Activated naive CD8-positive, alpha-beta T cell (primary cell): ENCODE results near the gene LMBRD1.

ENCODE experiments used
- H3K27ac Mint-ChIP-seq: one replicate; pipeline ENCODE4 v1.8.0; 2021; ENCODE audit warnings: mixed read lengths
- H3K27me3 Mint-ChIP-seq: one replicate; pipeline ENCODE4 v1.8.0; 2021; ENCODE audit warnings: mixed read lengths
- H3K36me3 Mint-ChIP-seq: one replicate; pipeline ENCODE4 v1.8.0; 2021; ENCODE audit warnings: mixed read lengths
- H3K4me1 Mint-ChIP-seq: one replicate; pipeline ENCODE4 v1.8.0; 2021; ENCODE audit warnings: low read depth, mixed read lengths
- H3K4me3 Mint-ChIP-seq: one replicate; pipeline ENCODE4 v1.8.0; 2021; ENCODE audit warnings: mild to moderate bottlenecking, mixed read lengths
- H3K9me3 Mint-ChIP-seq: one replicate; pipeline ENCODE4 v1.8.0; 2021; ENCODE audit warnings: low read depth, mixed read lengths

The LMBRD1 gene

DNA sequence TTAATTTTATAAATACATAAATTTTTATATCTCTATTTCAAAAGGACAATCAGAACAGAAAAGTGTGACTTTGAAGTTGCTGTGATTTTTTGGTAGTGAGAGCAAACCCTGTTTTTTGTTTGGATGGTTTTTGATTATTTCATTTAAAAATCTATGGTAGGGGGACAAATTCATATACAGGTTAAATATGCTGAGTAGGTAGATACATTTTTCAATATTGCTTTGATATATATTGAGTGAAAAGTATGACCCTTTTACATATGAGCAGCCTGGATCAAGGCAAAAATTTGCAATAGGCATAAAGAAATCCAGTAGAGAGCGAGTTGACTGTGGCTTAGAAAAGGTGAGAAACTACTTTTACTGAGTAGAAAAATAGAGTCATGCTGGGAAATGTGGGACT is 132.3 kb downstream of the LMBRD1 start:
- H3K4me1 Mint-ChIP-seq = no peaks in the 10 kb centered on the region
- no peak overlapping the region for H3K27ac Mint-ChIP-seq
- H3K4me3 Mint-ChIP-seq = no peak overlapping the region
- H3K9me3 Mint-ChIP-seq = peaks cover 2% of the 10 kb centered on the region
- H3K36me3 Mint-ChIP-seq = no peaks in the 10 kb centered on the region
- peaks cover 6% of the 10 kb centered on the region for H3K27me3 Mint-ChIP-seq

DNA sequence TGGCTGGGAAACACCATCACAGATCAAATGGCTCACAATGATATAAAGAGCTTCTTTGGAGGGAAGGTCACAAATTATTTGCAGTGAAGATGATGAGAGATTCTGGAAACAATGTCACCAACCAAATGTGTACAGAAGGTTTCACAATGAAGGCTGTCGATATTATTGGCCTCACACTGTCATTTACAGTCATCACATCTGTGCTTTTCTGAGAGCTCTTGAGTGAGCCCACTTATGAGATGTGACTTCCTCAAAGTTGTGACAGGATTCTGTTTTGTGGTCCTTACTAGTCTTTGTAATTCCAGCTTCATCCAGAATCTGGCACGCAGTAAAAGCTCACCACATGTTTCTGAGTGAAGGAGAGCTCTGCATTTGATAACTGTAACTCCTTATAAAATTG is 133.6 kb downstream of the LMBRD1 start:
- Mint-ChIP-seq H3K9me3 (peaks cover 15% of the 10 kb centered on the region), H3K27me3 (peaks cover 12% of the 10 kb centered on the region), H3K27ac (no peak overlapping the region), H3K4me3 (no peak overlapping the region), H3K36me3 (no peaks in the 10 kb centered on the region), H3K4me1 (no peaks in the 10 kb centered on the region)

DNA sequence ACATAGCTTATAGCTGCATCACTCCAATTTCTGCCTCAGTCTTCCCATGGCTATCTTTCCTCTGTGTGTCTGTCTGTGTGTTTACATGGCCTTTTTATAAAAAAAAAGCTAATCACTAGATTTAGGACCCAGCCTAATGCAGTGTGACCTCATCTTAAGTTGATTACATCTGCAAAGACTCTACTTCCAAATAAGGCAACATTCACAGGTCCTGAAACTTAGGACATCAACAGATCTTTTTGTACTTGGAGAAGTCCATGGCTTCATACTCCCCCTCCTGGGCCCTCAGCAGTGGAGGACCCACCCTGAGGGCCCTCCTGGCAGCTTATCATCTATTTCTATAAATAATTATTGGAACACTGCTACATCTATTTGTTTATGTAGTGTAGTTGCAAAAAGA is 146.1 kb downstream of the LMBRD1 start:
- H3K36me3 Mint-ChIP-seq = no peaks in the 10 kb centered on the region
- no peak overlapping the region for H3K27ac Mint-ChIP-seq
- H3K27me3 Mint-ChIP-seq = peaks cover 11% of the 10 kb centered on the region
- H3K4me3 Mint-ChIP-seq = no peak overlapping the region
- H3K9me3 Mint-ChIP-seq = no peaks in the 10 kb centered on the region
- H3K4me1 Mint-ChIP-seq = no peaks in the 10 kb centered on the region

GRCh38 chr6:69647726-69648125 is 149.1 kb downstream of the LMBRD1 start:
- H3K4me1 Mint-ChIP-seq = no peaks in the 10 kb centered on the region
- H3K9me3 Mint-ChIP-seq = no peaks in the 10 kb centered on the region

GRCh38 chr6:69643688-69644087 is 153.1 kb downstream of the LMBRD1 start:
- Mint-ChIP-seq H3K9me3 (no peaks in the 10 kb centered on the region), H3K27ac (no peak overlapping the region), H3K4me3 (no peak overlapping the region), H3K36me3 (no peaks in the 10 kb centered on the region), H3K4me1 (no peaks in the 10 kb centered on the region), H3K27me3 (peaks cover 5% of the 10 kb centered on the region)

More at GRCh38 chr6:69647726-69648125, 149.1 kb downstream of the LMBRD1 start:
- no peak overlapping the region for H3K4me3 Mint-ChIP-seq
- no peak overlapping the region for H3K27ac Mint-ChIP-seq
- no peaks in the 10 kb centered on the region for H3K36me3 Mint-ChIP-seq
- H3K27me3 Mint-ChIP-seq = peaks cover 6% of the 10 kb centered on the region

DNA sequence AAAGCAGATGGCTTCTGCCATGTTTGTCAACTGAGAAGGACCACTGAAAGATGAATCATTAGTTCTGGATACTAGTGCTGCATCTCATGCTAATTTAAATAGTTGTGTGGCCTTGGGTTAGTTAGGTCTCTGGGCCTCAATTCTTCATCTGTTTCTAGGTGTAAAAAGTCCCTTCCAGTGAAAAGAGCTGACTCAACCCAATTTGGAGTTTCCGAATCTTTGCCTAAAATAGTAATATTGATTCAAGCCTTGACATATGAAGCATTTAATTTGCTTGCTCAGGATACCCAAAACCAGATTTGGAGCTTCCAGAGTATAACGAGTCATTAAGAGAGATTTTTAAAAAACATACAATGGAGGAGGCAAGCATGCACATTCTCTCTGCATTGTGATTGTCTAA is 163.9 kb downstream of the LMBRD1 start:
- no peaks in the 10 kb centered on the region for H3K36me3 Mint-ChIP-seq
- H3K27me3 Mint-ChIP-seq = peaks cover 14% of the 10 kb centered on the region
- H3K4me3 Mint-ChIP-seq = no peak overlapping the region
- peaks cover 9% of the 10 kb centered on the region for H3K4me1 Mint-ChIP-seq
- H3K9me3 Mint-ChIP-seq = peaks cover 4% of the 10 kb centered on the region
- no peak overlapping the region for H3K27ac Mint-ChIP-seq

DNA sequence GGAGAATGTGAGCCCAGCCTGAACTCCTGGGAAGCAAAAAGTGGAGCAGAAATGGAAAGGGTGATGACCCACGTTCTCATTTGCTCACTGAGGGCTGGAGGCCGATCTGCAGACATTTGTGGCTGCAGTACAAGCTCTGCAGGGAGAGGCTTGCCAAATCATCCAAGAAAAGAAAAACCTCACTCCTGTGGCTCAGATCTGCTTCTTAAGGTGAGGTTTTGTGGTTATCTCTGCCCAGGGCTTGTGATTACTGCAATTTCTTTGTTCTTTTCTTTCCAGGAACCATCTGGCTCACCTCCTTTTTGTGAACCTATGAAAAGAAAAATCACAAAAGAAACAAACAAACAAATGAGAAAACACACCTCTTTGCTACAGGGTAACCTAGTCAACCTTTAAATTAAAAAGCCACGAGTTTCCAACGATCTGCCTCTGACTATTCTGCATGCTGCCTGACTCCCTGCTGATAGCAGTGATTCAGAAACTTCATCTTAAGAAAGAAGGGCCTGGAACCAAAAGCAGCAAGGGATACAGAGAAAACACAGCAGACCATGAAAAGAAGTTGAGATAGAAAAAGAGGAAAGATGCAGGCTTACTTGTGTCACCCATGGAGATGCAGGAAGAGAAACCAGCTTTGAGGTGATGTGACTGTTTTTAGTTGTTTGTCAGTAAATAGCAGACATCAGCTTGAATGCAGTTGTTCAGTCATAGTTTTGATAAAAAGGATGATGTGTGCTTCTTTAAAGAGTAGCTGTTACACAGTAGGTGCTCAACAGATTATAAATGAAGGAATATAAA is 165.1 kb downstream of the LMBRD1 start:
- H3K4me1 Mint-ChIP-seq = peaks cover 9% of the 10 kb centered on the region
- H3K4me3 Mint-ChIP-seq = no peak overlapping the region
- peaks cover 18% of the 10 kb centered on the region for H3K27me3 Mint-ChIP-seq
- no peaks in the 10 kb centered on the region for H3K36me3 Mint-ChIP-seq
- H3K27ac Mint-ChIP-seq = no peak overlapping the region
- peaks cover 4% of the 10 kb centered on the region for H3K9me3 Mint-ChIP-seq

GRCh38 chr6:69630767-69631166 is 166.0 kb downstream of the LMBRD1 start:
- H3K27ac Mint-ChIP-seq = no peak overlapping the region
- peaks cover 18% of the 10 kb centered on the region for H3K27me3 Mint-ChIP-seq
- H3K36me3 Mint-ChIP-seq = no peaks in the 10 kb centered on the region
- H3K4me1 Mint-ChIP-seq = peaks cover 9% of the 10 kb centered on the region
- H3K9me3 Mint-ChIP-seq = peaks cover 4% of the 10 kb centered on the region
- H3K4me3 Mint-ChIP-seq = no peak overlapping the region

GRCh38 chr6:69627625-69628024 is 169.2 kb downstream of the LMBRD1 start:
- peaks cover 9% of the 10 kb centered on the region for H3K27me3 Mint-ChIP-seq
- H3K27ac Mint-ChIP-seq = no peak overlapping the region
- no peaks in the 10 kb centered on the region for H3K36me3 Mint-ChIP-seq
- H3K4me1 Mint-ChIP-seq = peaks cover 9% of the 10 kb centered on the region
- H3K4me3 Mint-ChIP-seq = no peak overlapping the region
- H3K9me3 Mint-ChIP-seq = peaks cover 4% of the 10 kb centered on the region

DNA sequence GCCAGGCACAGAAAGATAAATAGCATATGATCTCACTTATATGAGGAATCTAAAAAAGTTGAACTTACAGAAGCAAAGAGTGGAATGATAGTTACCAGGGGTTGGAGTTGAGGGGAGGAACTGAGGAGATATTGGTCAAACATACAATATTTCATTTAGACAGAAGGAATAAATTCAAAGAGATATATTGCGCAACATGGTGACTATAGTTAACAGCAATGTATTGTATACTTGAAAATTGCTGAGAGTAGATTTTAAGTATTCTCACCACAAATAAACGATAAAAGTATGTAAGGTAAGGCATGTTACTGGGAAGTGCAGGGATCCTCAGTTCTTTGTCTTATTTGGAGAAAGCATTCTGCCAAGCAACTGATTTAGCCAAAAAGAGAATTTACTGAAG is 171.9 kb downstream of the LMBRD1 start:
- Mint-ChIP-seq H3K4me3 (no peak overlapping the region), H3K9me3 (peaks cover 4% of the 10 kb centered on the region), H3K4me1 (no peaks in the 10 kb centered on the region), H3K36me3 (no peaks in the 10 kb centered on the region), H3K27ac (no peak overlapping the region), H3K27me3 (peaks cover 8% of the 10 kb centered on the region)
